K562 (cell line): Measurements from ENCODE around the gene LPAR5. TPM values are rescaled to one million over a fixed set of nuclear protein-coding genes. Genes with fewer than 3 reads are reported as not detected.

ENCODE experiments used
- ATAC-seq: fragments of 200-7000 bp; cut with Tn5 transposase; 3 replicates; pipeline ENCODE4 v1.9.1; 2020; ENCODE audit warnings: moderate library complexity
- BruUV-seq: library from RNA; stranded (reverse); fragments of 400-500 nt; replicated peaks from 2 replicates; lab custom pipeline; 2021; lab: Mats Ljungman, UMichigan
- CTCF ChIA-PET: fragments of 300-600 bp; formaldehyde crosslinking; extraction: SDS; loops from one replicate; lab custom pipeline; 2021; ENCODE audit warnings: low intra/inter-chr PET ratio; lab: Yijun Ruan, JAX
- POLR2A ChIA-PET: fragments of 300-600, 350-650 bp; sonication (Branson Sonifier 250); formaldehyde crosslinking; extraction: SDS; loops from one replicate; lab custom pipeline; 2021; ENCODE audit warnings: antibody characterized with exemption, inconsistent platforms; lab: Yijun Ruan, JAX
- DNase-seq, 4 experiments: peaks; one replicate each; pipeline versions ENCODE4 v3.0.0 to v3.0.0-alpha.2; 2011 to 2018; ENCODE audit warnings: low spot score in 3 of 4, mixed read lengths in 3 of 4; ENCODE audit errors: extremely low read depth in 1 of 4
- FAIRE-seq: peaks from 2 replicates; lab custom pipeline; 2011; peaks lifted over from hg19 to GRCh38; lab: Jason Lieb, UNC
- H2AFZ ChIP-seq: 2 replicates; pipeline ENCODE4 v1.6.0; 2011; ENCODE audit warnings: low read depth, low read length, control low read depth, inconsistent platforms
- H3K27ac ChIP-seq: fragments of 200-600 bp; 3 replicates; pipeline ENCODE4 v1.8.0; 2011; ENCODE audit warnings: low read depth, mild to moderate bottlenecking, control low read depth, inconsistent platforms, low read length, moderate library complexity, mixed read lengths; ENCODE audit errors: extremely low read depth
- H3K27me3 ChIP-seq, 2 experiments: fragments of 300-600 bp in 1 of 2; 2 replicates in 1 of 2; 3 replicates in 1 of 2; pipeline versions ENCODE4 v1.6.0 to v1.8.0; 2011; ENCODE audit warnings: inconsistent platforms in 2 of 2, low read length in 2 of 2, mild to moderate bottlenecking in 1 of 2, mixed read lengths in 1 of 2, moderate library complexity in 1 of 2; ENCODE audit not compliant: control insufficient read depth in 2 of 2, insufficient read depth in 2 of 2
- H3K36me3 ChIP-seq: fragments of 300-600 bp; 3 replicates; pipeline ENCODE4 v1.8.0; 2011; ENCODE audit warnings: mild to moderate bottlenecking, low read length, inconsistent platforms; ENCODE audit not compliant: control insufficient read depth, insufficient read depth
- H3K4me1 ChIP-seq, 2 experiments: fragments of 200-600 bp in 1 of 2; replicated peaks in 1 of 2; 2 replicates in 1 of 2; 3 replicates in 1 of 2; pipeline versions ENCODE4 v1.5.1 to v1.8.0; 2011; ENCODE audit warnings: inconsistent platforms in 2 of 2, low read length in 2 of 2, mild to moderate bottlenecking in 1 of 2, mixed read lengths in 1 of 2, moderate library complexity in 1 of 2; ENCODE audit not compliant: control insufficient read depth in 2 of 2, insufficient read depth in 2 of 2
- H3K4me2 ChIP-seq: 2 replicates; pipeline ENCODE4 v1.6.1; 2011; ENCODE audit warnings: low read length, control low read depth, inconsistent platforms, mixed read lengths; ENCODE audit not compliant: insufficient read depth
- H3K4me3 ChIP-seq: fragments of 200-600 bp; sonication (generic), shearing (Covaris generic); 2 replicates; pipeline ENCODE4 v1.5.1; 2016; ENCODE audit warnings: control low read depth, inconsistent platforms
- H3K79me2 ChIP-seq: fragments of 200-600 bp; 3 replicates; pipeline ENCODE4 v1.8.0; 2011; ENCODE audit warnings: low read length, inconsistent platforms; ENCODE audit not compliant: control insufficient read depth, insufficient read depth
- H3K9ac ChIP-seq, 2 experiments: 2 replicates each; pipeline versions ENCODE4 v1.6.0 to v1.6.1; 2011; ENCODE audit warnings: low read depth in 2 of 2, low read length in 2 of 2, control low read depth in 1 of 2, inconsistent platforms in 1 of 2, mild to moderate bottlenecking in 1 of 2, mixed read lengths in 1 of 2; ENCODE audit not compliant: insufficient read depth in 1 of 2
- H3K9me1 ChIP-seq: one replicate; pipeline ENCODE4 v1.6.0; 2011; ENCODE audit warnings: inconsistent platforms, mild to moderate bottlenecking, low read length, moderate library complexity; ENCODE audit not compliant: control insufficient read depth, insufficient read depth
- H3K9me3 ChIP-seq: replicated peaks from 2 replicates; pipeline ENCODE4 v1.5.1; 2011; ENCODE audit warnings: low read depth, low read length, inconsistent platforms; ENCODE audit not compliant: control insufficient read depth, insufficient read depth
- H4K20me1 ChIP-seq: replicated peaks from 2 replicates; pipeline ENCODE4 v1.6.1; 2011; ENCODE audit warnings: low read length, inconsistent platforms, mixed read lengths; ENCODE audit not compliant: control insufficient read depth, insufficient read depth
- CHD7 ChIP-seq: fragments of 200-600 bp; sonication (generic); IDR thresholded peaks from one replicate; pipeline ENCODE4 v1.6.1; 2012; ENCODE audit warnings: mild to moderate bottlenecking, low read depth, low read length, inconsistent platforms
- RBFOX2 ChIP-seq: fragments of 200-400 bp; formaldehyde crosslinking; IDR thresholded peaks from 2 replicates; pipeline ENCODE4 v1.6.1; 2017; ENCODE audit warnings: low read depth, mild to moderate bottlenecking, low read length, moderate library complexity
- VEZF1 ChIP-seq: fragments of 200-800 bp; sonication (Bioruptor generic); IDR thresholded peaks from 2 replicates; pipeline ENCODE4 v1.6.1; 2017; ENCODE audit warnings: missing genetic modification characterization, missing compliant biosample characterization
- WGBS: fragments of 100-300 bp; shearing (Covaris generic); methylation state at CpG from one replicate; pipeline ENCODE4 v1.1.6; 2016; ENCODE audit warnings: low coverage, mixed read lengths; ENCODE audit not compliant: insufficient coverage; ENCODE audit errors: missing lambda C conversion rate; 5-methylcytosine and 5-hydroxymethylcytosine counted together
- in situ Hi-C: fragments of 300-500 bp; cut with MboI; formaldehyde crosslinking; loops from 4 replicates; pipeline ENCODE4 v1.15.0; 2018; ENCODE audit warnings: inconsistent platforms, mixed read lengths
- intact Hi-C: fragments of 100-400 bp; cut with micrococcal nuclease; formaldehyde crosslinking; loops from 2 replicates; pipeline ENCODE4 v1.14.2; 2022
- polyA plus RNA-seq, 8 experiments: library from polyadenylated mRNA; depleted of rRNA in 4 of 8; stranded (reverse) in 5 of 8; unstranded in 3 of 8; fragments of >200 nt; fragmentation: Nextera tagmentation in 2 of 8; fragmentation: Illumina TruSeq in 1 of 8; extraction: Ambion mirVana in 2 of 8; extraction: Trizol in 1 of 8; gene quantifications; 2 replicates each; pipeline versions ENCODE4 v1.2.1 to v1.2.3, GENCODE V29; 2011 to 2014; ENCODE audit warnings: inconsistent platforms in 1 of 8, missing spikeins in 1 of 8
- total RNA-seq, 7 experiments: library from RNA; depleted of rRNA in 6 of 7; stranded (reverse); fragments of >200 nt in 6 of 7; fragmentation: Illumina TruSeq in 2 of 7; extraction: Trizol in 2 of 7; gene quantifications; 2 replicates each; pipeline versions ENCODE4 v1.2.1 to v1.2.3, GENCODE V29; 2011 to 2021; ENCODE audit warnings: low replicate concordance in 1 of 7

Gene LPAR5
- total and polyA plus RNA-seq, 9 of the 15 experiments (the other 6 are each of a cell fraction or from before 2014, with no cell fraction given): 1.3 to 11.7 (median 3.6) TPM

GRCh38 chr12:6569786-6570185, 66.0 kb downstream of the LPAR5 start:
- H3K36me3 ChIP-seq: peaks cover 76% of the 10 kb centered on the region
- no peak overlapping the region for H3K4me3 ChIP-seq
- H3K4me1 ChIP-seq: peaks cover 0 to 17% of the 10 kb centered on the region in 2 experiments; a peak in 3 of 5 replicates
- peaks cover 33% of the 10 kb centered on the region for H3K79me2 ChIP-seq
- H3K9me3 ChIP-seq: no peaks in the 10 kb centered on the region
- BruUV-seq: no TSS peak
- CTCF ChIA-PET: no interaction called here
- intact Hi-C loops: no loop called here
- in situ Hi-C loops: no loop called here
- H3K9ac ChIP-seq: no peak overlapping the region
- FAIRE-seq (no peak), DNase-seq (no peak), ATAC-seq (no peak)
- POLR2A ChIA-PET: interaction anchor here (0.6 to 1.5 kb wide), 3 partner anchors 18 to 25 kb away, joined by 3 to 4 read pairs (median 3); no protein-coding TSS in a partner anchor
- H2AFZ ChIP-seq: no peak overlapping the region
- H3K27me3 ChIP-seq: no peaks in the 10 kb centered on the region
- WGBS: 95% methylated on average over 7 of the region's 7 CpGs
- H3K4me2 ChIP-seq: no peak overlapping the region
- no peak overlapping the region for H3K27ac ChIP-seq
- no peaks in the 10 kb centered on the region for H4K20me1 ChIP-seq
- no peaks in the 10 kb centered on the region for H3K9me1 ChIP-seq
- no peak for TF ChIP-seq CHD7
- no peak for TF ChIP-seq VEZF1 (CRISPR knock-in tag)
- 0 out of 2 replicates have a peak, but pooled peaks have one; percentile 24 for TF ChIP-seq RBFOX2
